HEK293 (cell line): ENCODE results near the gene TCAP.
A peak's percentile ranks its signal among the peaks of the same experiment; 100 is the strongest.

Experiments used
- CTCF ChIA-PET: fragments of 350-600 bp; formaldehyde crosslinking; extraction: SDS; loops from one replicate; lab custom pipeline; 2021; ENCODE audit warnings: antibody characterized with exemption; lab: Yijun Ruan, JAX
- POLR2A ChIA-PET: fragments of 300-600 bp; formaldehyde crosslinking; extraction: SDS; loops from one replicate; lab custom pipeline; 2020; ENCODE audit warnings: antibody characterized with exemption, inconsistent platforms; lab: Yijun Ruan, JAX
- H3K27ac ChIP-seq: fragments of 200-500 bp; sonication (Bioruptor generic); 2 replicates; pipeline ENCODE4 v1.5.1; 2014; ENCODE audit warnings: low read depth, low read length, control low read depth, inconsistent platforms; ENCODE audit errors: extremely low read depth
- H3K36me3 ChIP-seq, 2 experiments: fragments of 200-500 bp in 1 of 2; sonication (Bioruptor generic) in 1 of 2; 1 replicate in 1 of 2; 2 replicates in 1 of 2; pipeline ENCODE4 v1.5.1; 2014 to 2017; ENCODE audit warnings: inconsistent platforms in 2 of 2, low read length in 2 of 2; ENCODE audit not compliant: control insufficient read depth in 2 of 2, insufficient read depth in 1 of 2
- H3K4me1 ChIP-seq: fragments of 200-500 bp; sonication (Bioruptor generic); 2 replicates; pipeline ENCODE4 v1.5.1; 2014; ENCODE audit warnings: mild to moderate bottlenecking, low read length, inconsistent platforms; ENCODE audit not compliant: control insufficient read depth, insufficient read depth
- H3K4me3 ChIP-seq: 2 replicates; pipeline ENCODE4 v1.5.1; 2011; ENCODE audit warnings: low read depth, mild to moderate bottlenecking, control low read depth, low read length, moderate library complexity
- H3K9me3 ChIP-seq: fragments of 200-500 bp; sonication (Bioruptor generic); 2 replicates; pipeline ENCODE4 v1.5.1; 2014; ENCODE audit warnings: low read depth, low read length, inconsistent platforms; ENCODE audit not compliant: control insufficient read depth, insufficient read depth
- HOXA7 ChIP-seq: sonication (generic); formaldehyde crosslinking; IDR thresholded peaks from 2 replicates; pipeline ENCODE4 v1.8.1; 2022; ENCODE audit warnings: missing genetic modification reagents, borderline replicate concordance
- HOXD13 ChIP-seq: sonication (generic); formaldehyde crosslinking; IDR thresholded peaks from 2 replicates; pipeline ENCODE4 v1.8.0; 2022; ENCODE audit warnings: missing genetic modification reagents, borderline replicate concordance
- MEIS1 ChIP-seq: sonication (generic); formaldehyde crosslinking; IDR thresholded peaks from 2 replicates; pipeline ENCODE4 v1.8.1; 2022; ENCODE audit warnings: missing genetic modification reagents, mild to moderate bottlenecking, borderline replicate concordance
- SETDB1 ChIP-seq: IDR thresholded peaks from one replicate; pipeline ENCODE4 v1.6.1; 2017; ENCODE audit warnings: mild to moderate bottlenecking, low read length, moderate library complexity, mixed read lengths; ENCODE audit not compliant: insufficient read length
- SP3 ChIP-seq: fragments of 450-650 bp; formaldehyde crosslinking; IDR thresholded peaks from 2 replicates; pipeline ENCODE4 v1.5.1; 2016; ENCODE audit warnings: missing biosample characterization, missing genetic modification characterization
- ZBTB7A ChIP-seq: fragments of 450-650 bp; formaldehyde crosslinking; IDR thresholded peaks from 2 replicates; pipeline ENCODE4 v1.5.1; 2016; ENCODE audit warnings: low read depth, missing biosample characterization, missing genetic modification characterization
- ZFP3 ChIP-seq: fragments of 450-650 bp; formaldehyde crosslinking; IDR thresholded peaks from 2 replicates; pipeline ENCODE4 v1.5.1; 2016; ENCODE audit warnings: low read depth, missing biosample characterization, missing genetic modification characterization
- ZIC2 ChIP-seq: fragments of 450-650 bp; formaldehyde crosslinking; IDR thresholded peaks from 2 replicates; pipeline ENCODE4 v1.5.1; 2016; ENCODE audit warnings: missing biosample characterization, missing genetic modification characterization
- ZNF132 ChIP-seq: fragments of 450-650 bp; formaldehyde crosslinking; IDR thresholded peaks from 2 replicates; pipeline ENCODE4 v1.5.1; 2017; ENCODE audit warnings: missing biosample characterization, missing genetic modification characterization, borderline replicate concordance
- ZNF248 ChIP-seq: fragments of 450-650 bp; formaldehyde crosslinking; IDR thresholded peaks from 2 replicates; pipeline ENCODE4 v1.5.1; 2017; ENCODE audit warnings: missing biosample characterization, missing genetic modification characterization
- ZNF423 ChIP-seq: fragments of 450-650 bp; formaldehyde crosslinking; IDR thresholded peaks from 2 replicates; pipeline ENCODE4 v1.5.1; 2016; ENCODE audit warnings: missing biosample characterization, missing genetic modification characterization
- ZNF488 ChIP-seq: fragments of 450-650 bp; formaldehyde crosslinking; IDR thresholded peaks from 2 replicates; pipeline ENCODE4 v1.5.1; 2016; ENCODE audit warnings: missing biosample characterization, missing genetic modification characterization
- ZNF600 ChIP-seq: fragments of 450-650 bp; formaldehyde crosslinking; IDR thresholded peaks from 2 replicates; pipeline ENCODE4 v1.5.1; 2016; ENCODE audit warnings: missing biosample characterization, missing genetic modification characterization
- ZNF623 ChIP-seq: fragments of 450-650 bp; formaldehyde crosslinking; IDR thresholded peaks from 2 replicates; pipeline ENCODE4 v1.5.1; 2016; ENCODE audit warnings: missing biosample characterization, missing genetic modification characterization
- ZNF785 ChIP-seq: fragments of 450-650 bp; formaldehyde crosslinking; IDR thresholded peaks from 2 replicates; pipeline ENCODE4 v1.5.1; 2016; ENCODE audit warnings: missing biosample characterization, missing genetic modification characterization
- ZNF837 ChIP-seq: fragments of 450-650 bp; formaldehyde crosslinking; IDR thresholded peaks from 2 replicates; pipeline ENCODE4 v1.5.1; 2016; ENCODE audit warnings: missing biosample characterization, missing genetic modification characterization
- ZXDB ChIP-seq: fragments of 450-650 bp; formaldehyde crosslinking; IDR thresholded peaks from 2 replicates; pipeline ENCODE4 v1.5.1; 2016; ENCODE audit warnings: missing biosample characterization, missing genetic modification characterization
- TF ChIP-seq, protein P1 (sequence below): fragments of 450-650 bp; formaldehyde crosslinking; IDR thresholded peaks from 2 replicates; pipeline ENCODE4 v1.5.1; 2016; ENCODE audit warnings: missing biosample characterization, missing genetic modification characterization, borderline replicate concordance

The TCAP gene

DNA sequence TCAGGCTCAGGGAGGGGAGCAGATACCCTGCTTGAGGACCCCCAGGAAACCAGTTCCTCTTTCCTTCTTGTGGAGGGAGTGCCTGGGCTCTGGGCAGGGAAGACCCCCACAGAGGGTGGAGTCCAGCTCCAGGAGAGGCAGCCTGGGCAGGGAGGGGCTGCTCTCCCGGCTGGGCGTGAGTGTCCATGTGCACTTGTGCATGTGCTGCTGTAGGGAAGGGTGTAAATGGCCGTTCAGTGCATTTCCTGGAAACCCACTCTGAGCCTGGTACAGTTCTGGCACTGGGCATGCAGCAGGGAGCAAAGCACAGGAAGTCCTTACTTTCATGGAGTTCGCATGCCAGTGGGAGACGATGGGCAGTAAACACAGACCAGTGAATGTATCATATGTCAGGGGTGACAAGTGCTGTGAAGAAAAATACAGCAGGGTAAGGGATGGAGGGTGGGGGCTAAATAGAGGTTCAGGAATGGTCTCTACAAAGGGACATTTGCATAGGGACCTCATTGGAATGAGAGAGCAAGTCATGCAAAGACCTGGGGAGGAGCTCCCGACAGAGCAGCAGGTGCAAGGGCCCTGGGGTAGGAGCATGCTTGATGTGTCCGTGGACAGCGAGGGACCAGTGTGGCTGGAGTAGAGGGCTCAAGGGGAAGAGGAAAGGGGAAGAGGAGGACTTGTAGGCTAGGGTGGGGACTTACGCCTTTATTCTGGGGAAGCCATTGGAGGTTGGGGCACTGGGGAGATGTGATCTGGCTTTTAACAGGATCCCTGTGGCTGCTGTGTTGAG lies 22.7 kb upstream of the TCAP start:
- POLR2A ChIA-PET = interaction anchor here (0.6 to 2.0 kb wide), 3 partner anchors 11 to 271 kb away, joined by 3 to 6 read pairs (median 4); no protein-coding TSS in a partner anchor
- no peak overlapping the region for H3K27ac ChIP-seq
- no peaks in the 10 kb centered on the region for H3K9me3 ChIP-seq
- peaks cover 25% of the 10 kb centered on the region for H3K4me1 ChIP-seq
- H3K36me3 ChIP-seq = no peaks in the 10 kb centered on the region
- CTCF ChIA-PET = interaction anchor here (0.7 to 14.6 kb wide), 8 partner anchors 7 to 372 kb away, joined by 3 to 311 read pairs (median 3); no protein-coding TSS in a partner anchor
- H3K4me3 ChIP-seq = no peak overlapping the region
- TF ChIP-seq ZXDB (tag by site-specific recombination) (no peak), ZNF623 (peak; percentile 99)

GRCh38 chr17:39643271-39643670 lies 21.9 kb upstream of the TCAP start:
- Histone ChIP-seq H3K27ac (no peak overlapping the region), H3K4me3 (no peak overlapping the region), H3K4me1 (peaks cover 19% of the 10 kb centered on the region), H3K9me3 (no peaks in the 10 kb centered on the region), H3K36me3 (no peaks in the 10 kb centered on the region)
- CTCF ChIA-PET = interaction anchor here (0.6 to 9.2 kb wide), 8 partner anchors 8 to 371 kb away, joined by 3 to 126 read pairs (median 3); no protein-coding TSS in a partner anchor
- POLR2A ChIA-PET = interaction anchor here (1.0 to 2.0 kb wide), 2 partner anchors 11 to 24 kb away, joined by 3 to 6 read pairs; no protein-coding TSS in a partner anchor
- TF ChIP-seq ZNF600 (tag by site-specific recombination) = 0 out of 2 replicates have a peak, but pooled peaks have one; percentile 25
- TF ChIP-seq ZNF248 (tag by site-specific recombination) = no peak
- TF ChIP-seq ZNF423 (tag by site-specific recombination) = no peak
- no peak for TF ChIP-seq ZFP3 (tag by site-specific recombination)
- no peak for TF ChIP-seq ZNF837 (tag by site-specific recombination)
- TF ChIP-seq MEIS1 (CRISPR knock-in tag) = no peak
- no peak for TF ChIP-seq HOXA7 (CRISPR knock-in tag)
- no peak for TF ChIP-seq HOXD13 (CRISPR knock-in tag)
- peak; percentile 91 for TF ChIP-seq ZIC2
- TF ChIP-seq SETDB1 = no peak
- TF ChIP-seq SP3 (tag by site-specific recombination) = no peak
- TF ChIP-seq ZNF132 (tag by site-specific recombination) = no peak
- no peak for TF ChIP-seq ZNF488 (tag by site-specific recombination)
- no peak for TF ChIP-seq ZBTB7A (tag by site-specific recombination)
- no peak for TF ChIP-seq ZNF785
- TF ChIP-seq, protein P1, sequence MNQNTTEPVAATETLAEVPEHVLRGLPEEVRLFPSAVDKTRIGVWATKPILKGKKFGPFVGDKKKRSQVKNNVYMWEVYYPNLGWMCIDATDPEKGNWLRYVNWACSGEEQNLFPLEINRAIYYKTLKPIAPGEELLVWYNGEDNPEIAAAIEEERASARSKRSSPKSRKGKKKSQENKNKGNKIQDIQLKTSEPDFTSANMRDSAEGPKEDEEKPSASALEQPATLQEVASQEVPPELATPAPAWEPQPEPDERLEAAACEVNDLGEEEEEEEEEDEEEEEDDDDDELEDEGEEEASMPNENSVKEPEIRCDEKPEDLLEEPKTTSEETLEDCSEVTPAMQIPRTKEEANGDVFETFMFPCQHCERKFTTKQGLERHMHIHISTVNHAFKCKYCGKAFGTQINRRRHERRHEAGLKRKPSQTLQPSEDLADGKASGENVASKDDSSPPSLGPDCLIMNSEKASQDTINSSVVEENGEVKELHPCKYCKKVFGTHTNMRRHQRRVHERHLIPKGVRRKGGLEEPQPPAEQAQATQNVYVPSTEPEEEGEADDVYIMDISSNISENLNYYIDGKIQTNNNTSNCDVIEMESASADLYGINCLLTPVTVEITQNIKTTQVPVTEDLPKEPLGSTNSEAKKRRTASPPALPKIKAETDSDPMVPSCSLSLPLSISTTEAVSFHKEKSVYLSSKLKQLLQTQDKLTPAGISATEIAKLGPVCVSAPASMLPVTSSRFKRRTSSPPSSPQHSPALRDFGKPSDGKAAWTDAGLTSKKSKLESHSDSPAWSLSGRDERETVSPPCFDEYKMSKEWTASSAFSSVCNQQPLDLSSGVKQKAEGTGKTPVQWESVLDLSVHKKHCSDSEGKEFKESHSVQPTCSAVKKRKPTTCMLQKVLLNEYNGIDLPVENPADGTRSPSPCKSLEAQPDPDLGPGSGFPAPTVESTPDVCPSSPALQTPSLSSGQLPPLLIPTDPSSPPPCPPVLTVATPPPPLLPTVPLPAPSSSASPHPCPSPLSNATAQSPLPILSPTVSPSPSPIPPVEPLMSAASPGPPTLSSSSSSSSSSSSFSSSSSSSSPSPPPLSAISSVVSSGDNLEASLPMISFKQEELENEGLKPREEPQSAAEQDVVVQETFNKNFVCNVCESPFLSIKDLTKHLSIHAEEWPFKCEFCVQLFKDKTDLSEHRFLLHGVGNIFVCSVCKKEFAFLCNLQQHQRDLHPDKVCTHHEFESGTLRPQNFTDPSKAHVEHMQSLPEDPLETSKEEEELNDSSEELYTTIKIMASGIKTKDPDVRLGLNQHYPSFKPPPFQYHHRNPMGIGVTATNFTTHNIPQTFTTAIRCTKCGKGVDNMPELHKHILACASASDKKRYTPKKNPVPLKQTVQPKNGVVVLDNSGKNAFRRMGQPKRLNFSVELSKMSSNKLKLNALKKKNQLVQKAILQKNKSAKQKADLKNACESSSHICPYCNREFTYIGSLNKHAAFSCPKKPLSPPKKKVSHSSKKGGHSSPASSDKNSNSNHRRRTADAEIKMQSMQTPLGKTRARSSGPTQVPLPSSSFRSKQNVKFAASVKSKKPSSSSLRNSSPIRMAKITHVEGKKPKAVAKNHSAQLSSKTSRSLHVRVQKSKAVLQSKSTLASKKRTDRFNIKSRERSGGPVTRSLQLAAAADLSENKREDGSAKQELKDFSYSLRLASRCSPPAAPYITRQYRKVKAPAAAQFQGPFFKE (tag by site-specific recombination) = no peak
